Measurements from ENCODE around the gene ITPR1.
"Not testable (repeated sequence)": the region's sequence is repeated elsewhere in the genome, so short reads cannot be mapped to it uniquely, and the experiment has no call there.

Gene ITPR1

DNA sequence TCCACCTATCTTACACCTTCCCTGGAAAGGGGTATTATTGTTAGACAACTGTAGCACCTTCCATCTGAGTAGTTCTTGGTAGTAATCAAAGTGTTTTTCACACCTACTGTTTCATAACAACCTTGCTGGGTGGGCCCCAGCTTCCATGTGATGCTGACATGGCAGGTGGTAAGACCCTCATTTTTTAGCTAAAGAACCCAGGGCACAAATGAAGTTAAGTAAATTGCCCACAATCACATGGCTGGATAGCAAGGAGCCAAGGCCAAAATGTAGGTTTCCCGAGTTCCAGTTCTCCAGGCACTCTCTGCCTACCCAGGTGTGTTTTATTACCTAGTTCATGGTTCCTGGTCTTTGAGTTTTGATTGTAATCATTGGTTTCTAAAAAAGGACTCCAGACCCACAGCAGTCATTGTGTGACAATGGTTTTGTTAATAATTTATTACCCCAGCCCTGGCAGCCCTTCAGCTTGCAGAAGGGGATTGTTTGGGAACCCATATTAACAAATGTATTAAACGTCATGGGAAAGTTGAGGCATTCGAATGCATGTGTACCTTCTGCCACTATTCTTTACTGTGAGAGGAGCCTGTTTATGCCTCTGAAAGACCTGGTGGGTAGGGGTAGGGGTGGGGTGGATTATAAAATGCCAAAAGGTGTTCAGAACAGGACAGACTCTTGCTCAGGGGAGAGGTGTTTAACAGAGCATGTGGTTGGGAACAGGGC, 263.9 kb downstream of the ITPR1 start:
- peak; percentile 44 for DNase-seq (ENCODE audit: low spot score)
- TF ChIP-seq, protein P1, sequence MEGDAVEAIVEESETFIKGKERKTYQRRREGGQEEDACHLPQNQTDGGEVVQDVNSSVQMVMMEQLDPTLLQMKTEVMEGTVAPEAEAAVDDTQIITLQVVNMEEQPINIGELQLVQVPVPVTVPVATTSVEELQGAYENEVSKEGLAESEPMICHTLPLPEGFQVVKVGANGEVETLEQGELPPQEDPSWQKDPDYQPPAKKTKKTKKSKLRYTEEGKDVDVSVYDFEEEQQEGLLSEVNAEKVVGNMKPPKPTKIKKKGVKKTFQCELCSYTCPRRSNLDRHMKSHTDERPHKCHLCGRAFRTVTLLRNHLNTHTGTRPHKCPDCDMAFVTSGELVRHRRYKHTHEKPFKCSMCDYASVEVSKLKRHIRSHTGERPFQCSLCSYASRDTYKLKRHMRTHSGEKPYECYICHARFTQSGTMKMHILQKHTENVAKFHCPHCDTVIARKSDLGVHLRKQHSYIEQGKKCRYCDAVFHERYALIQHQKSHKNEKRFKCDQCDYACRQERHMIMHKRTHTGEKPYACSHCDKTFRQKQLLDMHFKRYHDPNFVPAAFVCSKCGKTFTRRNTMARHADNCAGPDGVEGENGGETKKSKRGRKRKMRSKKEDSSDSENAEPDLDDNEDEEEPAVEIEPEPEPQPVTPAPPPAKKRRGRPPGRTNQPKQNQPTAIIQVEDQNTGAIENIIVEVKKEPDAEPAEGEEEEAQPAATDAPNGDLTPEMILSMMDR (IDR thresholded peaks at IDR 0.05; ENCODE audit: extremely low read depth, missing control alignments), result no peak

DNA sequence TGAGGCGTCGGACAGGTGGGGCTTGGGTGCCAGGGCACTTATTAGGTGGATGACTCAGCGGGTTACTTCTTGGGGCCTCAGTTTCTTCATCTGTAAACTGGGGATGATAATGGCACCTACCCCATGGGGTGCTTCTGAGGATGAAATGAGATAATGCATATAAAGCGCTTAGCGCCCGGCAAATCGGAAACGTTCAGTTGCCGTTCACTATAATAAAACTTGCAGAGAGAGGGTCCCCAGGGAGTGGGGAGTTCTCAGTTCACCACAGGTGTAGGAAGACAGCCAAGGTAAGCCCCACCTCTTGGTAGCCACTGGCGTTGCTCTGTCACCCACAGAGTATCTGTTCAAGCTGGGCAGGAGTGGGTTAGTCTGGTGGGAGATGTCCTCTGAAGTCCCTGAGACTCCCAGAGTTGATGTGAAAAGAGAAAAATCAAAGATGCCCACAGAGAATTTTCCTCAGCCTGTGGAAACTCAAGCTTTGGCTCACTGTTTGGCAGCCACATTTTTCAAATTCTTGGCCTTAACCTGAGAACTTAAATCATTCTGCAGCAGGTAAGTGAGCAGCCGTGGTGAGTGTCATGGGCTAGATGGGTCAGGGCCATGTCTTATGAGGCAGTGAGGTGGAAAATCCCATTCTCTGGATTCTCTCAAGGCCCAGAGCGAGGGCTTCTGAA, 264.6 kb downstream of the ITPR1 start:
- DNase-seq (ENCODE audit: low spot score), result no peak
- TF ChIP-seq, protein P1 (IDR thresholded peaks at IDR 0.05; ENCODE audit: extremely low read depth, missing control alignments), result no peak

DNA sequence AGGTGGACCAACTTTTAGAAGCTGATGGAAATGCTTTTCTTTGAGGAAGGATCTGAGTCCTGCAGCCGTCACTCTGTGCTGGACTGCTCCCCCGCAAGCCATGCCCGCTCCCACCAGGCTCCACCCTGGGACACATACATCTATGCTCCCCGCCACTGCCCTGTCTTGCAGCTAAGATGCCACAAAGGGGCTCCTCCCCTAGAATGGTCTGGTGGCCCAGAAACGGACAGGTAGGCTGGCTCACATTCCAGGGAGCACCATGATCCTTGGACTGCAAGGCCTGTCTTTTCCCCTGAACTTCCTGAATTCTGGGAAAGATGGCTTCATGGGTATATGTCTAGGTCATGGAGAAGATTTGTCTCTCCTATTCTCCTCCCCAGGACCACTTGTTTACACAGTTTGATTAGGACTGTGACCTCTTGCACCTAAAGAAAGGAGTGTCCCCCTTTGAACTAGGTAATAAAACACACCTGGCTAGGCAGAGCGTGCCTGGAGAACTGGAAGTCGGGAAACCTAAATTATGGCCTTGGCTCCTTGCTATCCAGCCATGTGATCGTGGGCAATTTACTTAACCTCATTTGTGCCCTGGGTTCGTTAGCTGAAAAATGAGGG, 265.2 kb downstream of the ITPR1 start:
- no peak for DNase-seq (ENCODE audit: low spot score)
- TF ChIP-seq, protein P1 (IDR thresholded peaks at IDR 0.05; ENCODE audit: extremely low read depth, missing control alignments), result no peak

DNA sequence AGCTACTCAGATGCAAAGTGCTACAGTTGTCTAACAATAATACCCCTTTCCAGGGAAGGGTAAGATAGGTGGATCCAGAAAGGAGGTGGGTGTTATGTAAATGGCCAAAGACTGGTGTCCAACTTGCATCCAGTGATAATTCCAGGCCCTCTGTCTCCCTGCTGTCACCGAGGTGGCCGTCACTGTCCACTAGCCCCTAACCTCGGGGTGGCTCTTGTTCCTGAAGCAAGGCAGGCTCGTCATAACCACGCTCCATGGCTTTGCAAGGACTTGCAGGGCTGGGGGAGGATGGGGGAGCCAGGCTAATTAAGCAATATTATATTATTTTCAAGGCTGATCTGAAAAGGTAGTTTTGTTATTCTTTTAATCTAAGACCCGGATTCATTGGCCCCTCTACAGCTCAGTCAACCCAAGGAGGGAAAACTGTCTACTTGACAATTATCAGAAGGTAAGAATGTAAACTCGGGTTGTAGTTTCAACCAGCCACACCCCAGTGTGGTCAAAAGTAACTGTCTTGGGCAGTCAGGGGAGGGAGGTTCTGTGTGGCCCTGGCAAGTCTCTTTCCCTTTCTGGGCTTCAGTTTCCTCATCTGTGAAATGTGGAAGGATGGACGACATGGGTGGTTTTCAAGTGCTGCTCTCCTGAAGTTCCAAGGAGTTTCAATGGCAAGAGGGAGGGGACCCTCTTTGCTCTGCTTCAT, 266.0 kb downstream of the ITPR1 start:
- DNase-seq (ENCODE audit: low spot score), result no peak
- TF ChIP-seq, protein P1 (IDR thresholded peaks at IDR 0.05; ENCODE audit: extremely low read depth, missing control alignments), result no peak

DNA sequence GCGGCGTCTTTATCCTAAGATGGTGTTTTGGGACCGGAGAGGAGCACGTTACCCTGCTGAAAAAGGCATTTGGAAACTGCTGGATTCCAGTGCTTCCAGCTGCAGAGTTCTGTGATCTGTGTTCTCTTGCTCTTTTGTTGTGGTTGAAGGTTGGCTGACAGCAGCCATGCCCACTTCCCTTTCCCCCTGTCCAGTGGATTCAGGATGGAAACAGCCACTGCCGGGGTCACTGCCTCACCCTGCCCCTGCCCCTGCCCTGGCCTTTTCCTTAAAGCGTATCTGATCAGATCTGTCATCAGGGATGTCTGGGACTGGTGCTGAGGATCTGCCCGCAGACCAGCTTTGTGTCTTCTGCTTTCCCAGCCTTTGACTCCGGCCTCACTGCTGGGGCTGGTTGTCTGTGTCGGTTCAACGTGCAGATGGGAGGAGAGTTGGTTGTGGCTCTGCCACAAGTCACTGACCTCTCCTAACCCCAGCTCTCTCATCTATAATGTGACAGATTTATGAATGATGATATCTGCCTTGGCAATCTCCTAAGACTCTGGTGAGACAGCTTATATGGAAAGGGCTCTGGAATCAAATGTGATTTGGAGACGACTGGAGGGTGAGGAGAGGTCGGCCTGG, 266.7 kb downstream of the ITPR1 start:
- no peak for DNase-seq (ENCODE audit: low spot score)
- TF ChIP-seq, protein P1 (IDR thresholded peaks at IDR 0.05; ENCODE audit: extremely low read depth, missing control alignments), result no peak

DNA sequence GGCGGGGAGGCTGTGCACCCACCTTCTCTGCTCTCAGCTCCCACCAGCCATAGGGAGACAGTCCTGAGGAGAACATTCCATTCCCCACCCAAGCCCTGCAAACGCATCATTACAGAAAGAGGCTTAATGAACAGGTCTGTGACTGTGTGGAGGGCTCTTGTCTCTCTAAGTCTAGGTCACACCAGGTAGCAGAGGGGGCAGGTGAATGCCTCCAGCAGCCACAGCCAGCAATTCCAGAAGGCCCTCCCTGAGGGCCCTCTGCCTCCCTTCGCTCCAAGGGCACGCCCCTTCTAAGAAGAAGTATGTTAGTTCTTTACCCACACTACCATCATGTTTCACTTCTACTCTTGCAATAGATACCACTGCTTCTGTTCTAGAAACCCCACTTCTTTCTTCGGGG, 268.6 kb downstream of the ITPR1 start:
- TF ChIP-seq, protein P1 (IDR thresholded peaks at IDR 0.05; ENCODE audit: extremely low read depth, missing control alignments), result no peak
- no peak for DNase-seq (ENCODE audit: low spot score)

DNA sequence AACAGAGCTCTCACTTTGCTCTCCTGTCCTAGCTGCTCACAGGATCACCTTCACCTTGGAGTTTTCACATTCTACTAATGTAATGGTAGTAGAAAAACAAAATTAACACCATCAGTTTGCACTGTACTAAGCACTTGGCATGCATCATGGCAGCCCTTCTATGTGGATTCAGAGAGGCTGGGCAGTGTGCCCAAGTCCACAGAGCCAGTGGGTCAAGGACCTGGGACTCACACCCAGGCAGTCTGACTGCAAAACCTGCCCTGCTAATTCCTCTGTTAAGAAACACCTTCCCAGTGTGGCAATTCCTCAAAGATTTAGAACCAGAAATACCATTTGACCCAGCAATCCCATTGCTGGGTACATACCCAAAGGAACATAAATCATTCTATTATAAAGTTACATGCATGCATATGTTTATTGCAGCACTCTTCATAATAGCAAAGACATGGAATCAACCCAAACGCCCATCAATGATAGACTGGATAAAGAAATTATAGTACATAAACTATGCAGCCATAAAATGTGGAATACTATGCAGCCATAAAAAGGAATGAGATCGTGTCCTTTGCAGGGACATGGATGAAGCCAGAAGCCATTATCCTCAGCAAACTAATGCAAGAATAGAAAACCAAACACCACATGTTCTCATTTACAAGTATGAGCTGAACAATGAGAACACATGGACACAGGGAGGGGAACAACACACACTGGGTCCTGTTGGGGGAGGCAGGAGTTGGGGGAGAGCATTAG, 269.5 kb downstream of the ITPR1 start:
- DNase-seq (ENCODE audit: low spot score), result not testable (repeated sequence)

Data from GM20000 (cell line).